Stimulated activated effector memory CD8-positive, alpha-beta T cell treated with anti-CD3 and anti-CD28 coated beads, Interleukin-12 subunit alpha, Interleukin-12 subunit beta, amount 100 ng/mL, for 72 hours (primary cell): ENCODE results near the gene ILF2.

Experiments used
- ATAC-seq: fragments of 150-1000 bp; cut with Tn5 transposase; 2 replicates; pipeline ENCODE4 v1.10.0; 2021
- DNase-seq, 2 donors: peaks; one replicate each; pipeline ENCODE4 v3.0.0; 2021 to 2022; ENCODE audit warnings: low spot score in 2 of 2
- H3K27ac Mint-ChIP-seq: one replicate; pipeline ENCODE4 v1.8.0; 2022; ENCODE audit warnings: mild to moderate bottlenecking, mixed read lengths
- H3K36me3 Mint-ChIP-seq: one replicate; pipeline ENCODE4 v1.8.0; 2022; ENCODE audit warnings: mild to moderate bottlenecking, mixed read lengths
- H3K4me1 Mint-ChIP-seq: one replicate; pipeline ENCODE4 v1.8.0; 2022; ENCODE audit warnings: mixed read lengths
- H3K4me3 Mint-ChIP-seq: one replicate; pipeline ENCODE4 v1.8.0; 2022; ENCODE audit warnings: mild to moderate bottlenecking, mixed read lengths
- H3K9me3 Mint-ChIP-seq: one replicate; pipeline ENCODE4 v1.8.0; 2022; ENCODE audit warnings: mixed read lengths

ILF2 gene

GRCh38 chr1:153613406-153613805 is 57.4 kb downstream of the ILF2 start:
- Mint-ChIP-seq H3K9me3 (no peaks in the 10 kb centered on the region), H3K27ac (no peak overlapping the region), H3K4me1 (peaks cover 5% of the 10 kb centered on the region), H3K4me3 (no peak overlapping the region), H3K36me3 (no peaks in the 10 kb centered on the region)
- ATAC-seq (no peak), DNase-seq (no peak)

GRCh38 chr1:153612755-153613331 is 58.0 kb downstream of the ILF2 start, which contains the start of gene S100A16:
TSS of gene S100A16 (minus strand) at chr1:153613137. CDS start at chr1:153608151, 4,986 bp downstream.
- Mint-ChIP-seq H3K4me1 (peaks cover 5% of the 10 kb centered on the region), H3K4me3 (no peak within 1 kb of the TSS), H3K27ac (peak within 1 kb of the TSS; percentile 68), H3K9me3 (no peaks in the 10 kb centered on the region), H3K36me3 (no peaks in the 10 kb centered on the region)
- no peak for ATAC-seq
- DNase-seq, result no peak

- H3K36me3 Mint-ChIP-seq, result no peaks in the 10 kb centered on the region
- peaks cover 5% of the 10 kb centered on the region for H3K4me1 Mint-ChIP-seq
- peak overlapping the region; percentile 68 for H3K27ac Mint-ChIP-seq
- H3K9me3 Mint-ChIP-seq, result no peaks in the 10 kb centered on the region
- DNase-seq, result no peak
- no peak overlapping the region for H3K4me3 Mint-ChIP-seq
- ATAC-seq, result no peak
Measured at GRCh38 chr1:153612111-153612754, 58.6 kb downstream of the ILF2 start.
